ENCODE results near the gene KCNQ5. TPM values are rescaled to one million over a fixed set of nuclear protein-coding genes. Genes with fewer than 3 reads are reported as not detected.

KCNQ5 gene
- total and polyA plus RNA-seq, 12 donors: 0.10 to 3.6 (median 0.52) TPM

GRCh38 chr6:73049971-73050594 lies 428.2 kb downstream of the KCNQ5 start:
- WGBS, 4 donors: 81 to 87% (median 85%) methylated on average over 1 of the region's 1 CpG
- Histone ChIP-seq H3K9me3 (replicated peaks in 1 of 3) (no peaks in the 10 kb centered on the region), H3K27me3 (no peaks in the 10 kb centered on the region), H3K4me1 (replicated peaks in 1 of 2) (no peaks in the 10 kb centered on the region), H3K4me3 (no peak overlapping the region), H3K27ac (no peak overlapping the region), H3K36me3 (replicated peaks in 1 of 2) (no peaks in the 10 kb centered on the region)
- TF ChIP-seq POLR2A (IDR thresholded peaks at IDR 0.05) (no peak), CTCF (IDR thresholded peaks at IDR 0.05) (no peak)
- DNase-seq: no peak
- intact Hi-C loops (cut with DNase I): no loop called here

- WGBS, 4 donors: 59 to 87% (median 75%) methylated on average over 1 of the region's 1 CpG
- H3K4me1 ChIP-seq (replicated peaks in 1 of 2): no peaks in the 10 kb centered on the region
- DNase-seq: no peak
- no peak overlapping the region for H3K4me3 ChIP-seq
- no peaks in the 10 kb centered on the region for H3K36me3 ChIP-seq (replicated peaks in 1 of 2)
- intact Hi-C loops (cut with DNase I): no loop called here
- no peak overlapping the region for H3K27ac ChIP-seq
- TF ChIP-seq POLR2A (IDR thresholded peaks at IDR 0.05) (no peak), CTCF (IDR thresholded peaks at IDR 0.05) (no peak)
- H3K9me3 ChIP-seq (replicated peaks in 1 of 3): no peaks in the 10 kb centered on the region
- H3K27me3 ChIP-seq: no peaks in the 10 kb centered on the region
Measured at GRCh38 chr6:73050706-73051105, 428.8 kb downstream of the KCNQ5 start.

- TF ChIP-seq CTCF (IDR thresholded peaks at IDR 0.05) (no peak), POLR2A (IDR thresholded peaks at IDR 0.05) (no peak)
- WGBS, 4 donors: 83 to 90% (median 88%) methylated on average over 4 to 5 of the region's 5 CpGs
- Histone ChIP-seq H3K9me3 (replicated peaks in 1 of 3) (no peaks in the 10 kb centered on the region), H3K36me3 (replicated peaks in 1 of 2) (no peaks in the 10 kb centered on the region), H3K27me3 (no peaks in the 10 kb centered on the region), H3K27ac (no peak overlapping the region), H3K4me1 (replicated peaks in 1 of 2) (no peaks in the 10 kb centered on the region), H3K4me3 (no peak overlapping the region)
- no peak for DNase-seq
- intact Hi-C loops (cut with DNase I): no loop called here
Measured at GRCh38 chr6:73051147-73051546, 429.3 kb downstream of the KCNQ5 start.

- 78 to 85% (median 82%) methylated on average over 4 to 11 of the region's 11 CpGs for WGBS, 4 donors
- H3K27ac ChIP-seq: no peak overlapping the region
- no peaks in the 10 kb centered on the region for H3K9me3 ChIP-seq (replicated peaks in 1 of 3)
- no peak for TF ChIP-seq POLR2A (IDR thresholded peaks at IDR 0.05)
- TF ChIP-seq CTCF (IDR thresholded peaks at IDR 0.05): no peak
- H3K4me3 ChIP-seq: no peak overlapping the region
- no peak for DNase-seq
- H3K27me3 ChIP-seq: no peaks in the 10 kb centered on the region
- intact Hi-C loops (cut with DNase I): no loop called here
- no peaks in the 10 kb centered on the region for H3K4me1 ChIP-seq (replicated peaks in 1 of 2)
- H3K36me3 ChIP-seq (replicated peaks in 1 of 2): no peaks in the 10 kb centered on the region
Measured at GRCh38 chr6:73054958-73055357, 433.1 kb downstream of the KCNQ5 start.
